H1 (cell line): ENCODE data around the gene ANKH. TPM values are rescaled to one million over a fixed set of nuclear protein-coding genes. Genes with fewer than 3 reads are reported as not detected.

Experiments
- CTCF ChIA-PET: fragments of 300-600 bp; sonication (Branson Sonifier 250); formaldehyde crosslinking; loops from one replicate; lab custom pipeline; 2021; ENCODE audit not compliant: partially characterized antibody; lab: Charles Lee
- POLR2A ChIA-PET: fragments of 300-600 bp; sonication (Branson Sonifier 250); formaldehyde crosslinking; loops from one replicate; lab custom pipeline; 2021; ENCODE audit warnings: inconsistent platforms; ENCODE audit not compliant: partially characterized antibody; lab: Charles Lee
- DNase-seq, 2 experiments: peaks; one replicate each; pipeline versions ENCODE4 v3.0.0 to v3.0.0-alpha.2; 2010 to 2022; ENCODE audit warnings: low spot score in 2 of 2, low read depth in 1 of 2, mixed read lengths in 1 of 2
- FAIRE-seq: peaks from 2 replicates; lab custom pipeline; 2011; peaks lifted over from hg19 to GRCh38; lab: Jason Lieb, UNC
- H2AFZ ChIP-seq: 2 replicates; pipeline ENCODE4 v1.8.1; 2012; ENCODE audit warnings: low read length, inconsistent platforms
- H2AK5ac ChIP-seq: 2 replicates; pipeline ENCODE4 v1.6.1; 2013; ENCODE audit warnings: low read depth, low read length
- H2BK120ac ChIP-seq: replicated peaks from 2 replicates; pipeline ENCODE3; 2013; ENCODE audit warnings: low read depth, low read length, inconsistent platforms
- H2BK12ac ChIP-seq: 2 replicates; pipeline ENCODE4 v1.6.1; 2013; ENCODE audit warnings: low read depth, low read length
- H2BK15ac ChIP-seq: 2 replicates; pipeline ENCODE4 v1.6.1; 2013; ENCODE audit warnings: low read length
- H2BK20ac ChIP-seq: 2 replicates; pipeline ENCODE4 v1.6.1; 2013; ENCODE audit warnings: low read length
- H2BK5ac ChIP-seq: 2 replicates; pipeline ENCODE4 v1.6.1; 2013; ENCODE audit warnings: low read depth, low read length
- H3K14ac ChIP-seq: 2 replicates; pipeline ENCODE4 v1.6.1; 2013; ENCODE audit warnings: inconsistent platforms; ENCODE audit not compliant: insufficient read length
- H3K18ac ChIP-seq: 2 replicates; pipeline ENCODE4 v1.6.1; 2013; ENCODE audit warnings: low read length; ENCODE audit errors: extremely low read depth
- H3K23ac ChIP-seq: 2 replicates; pipeline ENCODE4 v1.6.1; 2013; ENCODE audit warnings: inconsistent platforms; ENCODE audit not compliant: insufficient read length
- H3K23me2 ChIP-seq: 2 replicates; pipeline ENCODE4 v1.6.1; 2013; ENCODE audit warnings: low read depth, low read length
- H3K27ac ChIP-seq: 2 replicates; pipeline ENCODE4 v1.6.1; 2011; ENCODE audit warnings: low read depth, low read length, inconsistent platforms
- H3K27me3 ChIP-seq, 4 experiments: replicated peaks in 1 of 4; 1 replicate in 1 of 4; 2 replicates in 3 of 4; pipeline versions ENCODE4 v1.6.1 to v1.8.1; 2011 to 2013; ENCODE audit warnings: low read length in 3 of 4, mild to moderate bottlenecking in 3 of 4, inconsistent platforms in 2 of 4, mixed read lengths in 2 of 4, moderate library complexity in 1 of 4; ENCODE audit not compliant: control insufficient read depth in 3 of 4, insufficient read depth in 3 of 4; ENCODE audit errors: extremely low read depth in 1 of 4
- H3K36me3 ChIP-seq, 4 experiments: 2 replicates each; pipeline versions ENCODE4 v1.6.1 to v1.8.1; 2011 to 2013; ENCODE audit warnings: mild to moderate bottlenecking in 4 of 4, low read length in 3 of 4, moderate library complexity in 2 of 4, control low read depth in 1 of 4, inconsistent platforms in 1 of 4; ENCODE audit not compliant: insufficient read depth in 4 of 4, control insufficient read depth in 2 of 4
- H3K4ac ChIP-seq: replicated peaks from 2 replicates; pipeline ENCODE3; 2013; ENCODE audit warnings: low read length, low read depth, mixed read lengths, inconsistent platforms; ENCODE audit not compliant: insufficient read length
- H3K4me1 ChIP-seq, 4 experiments: replicated peaks in 1 of 4; 1 replicate in 1 of 4; 2 replicates in 3 of 4; pipeline versions ENCODE4 v1.6.1 to v1.8.1; 2011 to 2013; ENCODE audit warnings: low read length in 3 of 4, inconsistent platforms in 2 of 4, mixed read lengths in 1 of 4; ENCODE audit not compliant: insufficient read depth in 4 of 4, control insufficient read depth in 3 of 4
- H3K4me2 ChIP-seq, 2 experiments: 2 replicates each; pipeline versions ENCODE4 v1.6.1 to v1.8.1; 2011 to 2013; ENCODE audit warnings: low read depth in 2 of 2, low read length in 2 of 2, control low read depth in 1 of 2, inconsistent platforms in 1 of 2, mild to moderate bottlenecking in 1 of 2; ENCODE audit not compliant: insufficient read depth in 1 of 2
- H3K4me3 ChIP-seq, 4 experiments: fragments of 200-600, 300-600 bp in 1 of 4; sonication (generic), shearing (Covaris generic), sonication (Bioruptor Twin) in 1 of 4; 2 replicates each; pipeline versions ENCODE4 v1.5.1 to v1.8.1; 2011 to 2016; ENCODE audit warnings: low read length in 4 of 4, low read depth in 3 of 4, control low read depth in 2 of 4, inconsistent platforms in 2 of 4, mild to moderate bottlenecking in 2 of 4, mixed read lengths in 1 of 4, moderate library complexity in 1 of 4; ENCODE audit not compliant: insufficient read depth in 2 of 4; ENCODE audit errors: extremely low read depth in 1 of 4
- H3K56ac ChIP-seq: replicated peaks from 2 replicates; pipeline ENCODE3; 2013; ENCODE audit warnings: low read depth, mild to moderate bottlenecking, mixed read lengths, low read length, inconsistent platforms; ENCODE audit not compliant: insufficient read length
- H3K79me1 ChIP-seq: 2 replicates; pipeline ENCODE4 v1.6.1; 2013; ENCODE audit warnings: low read depth, low read length, control low read depth
- H3K79me2 ChIP-seq, 2 experiments: 2 replicates each; pipeline versions ENCODE4 v1.6.1 to v1.8.1; 2012 to 2013; ENCODE audit warnings: low read length in 2 of 2, mild to moderate bottlenecking in 2 of 2, inconsistent platforms in 1 of 2; ENCODE audit not compliant: insufficient read depth in 2 of 2, control insufficient read depth in 1 of 2
- H3K9ac ChIP-seq, 4 experiments: replicated peaks in 1 of 4; 1 replicate in 1 of 4; 2 replicates in 3 of 4; pipeline versions ENCODE4 v1.6.1 to v1.8.1; 2011 to 2013; ENCODE audit warnings: low read depth in 3 of 4, low read length in 3 of 4, control low read depth in 2 of 4, mild to moderate bottlenecking in 2 of 4, moderate library complexity in 2 of 4, inconsistent platforms in 1 of 4; ENCODE audit errors: extremely low read depth in 1 of 4
- H3K9me3 ChIP-seq, 2 experiments: 2 replicates each; pipeline versions ENCODE4 v1.6.1 to v1.8.1; 2012 to 2013; ENCODE audit warnings: mild to moderate bottlenecking in 2 of 2, moderate library complexity in 2 of 2, control low read depth in 1 of 2, inconsistent platforms in 1 of 2, low read depth in 1 of 2, low read length in 1 of 2, mixed read lengths in 1 of 2; ENCODE audit not compliant: insufficient read depth in 2 of 2
- H4K20me1 ChIP-seq, 2 experiments: replicated peaks in 1 of 2; 2 replicates each; pipeline versions ENCODE3 to v1.8.1; 2011 to 2013; ENCODE audit warnings: inconsistent platforms in 2 of 2, low read length in 2 of 2, mild to moderate bottlenecking in 1 of 2; ENCODE audit not compliant: insufficient read depth in 2 of 2, control insufficient read depth in 1 of 2
- H4K5ac ChIP-seq: 2 replicates; pipeline ENCODE4 v1.6.1; 2013; ENCODE audit warnings: low read length, low read depth, mixed read lengths, inconsistent platforms; ENCODE audit not compliant: insufficient read length
- H4K8ac ChIP-seq: 2 replicates; pipeline ENCODE4 v1.8.0; 2013; ENCODE audit warnings: mild to moderate bottlenecking, moderate library complexity, low read length, inconsistent platforms; ENCODE audit not compliant: insufficient read depth; ENCODE audit errors: extremely low read depth
- H4K91ac ChIP-seq: replicated peaks from 2 replicates; pipeline ENCODE3; 2013; ENCODE audit warnings: low read length, mixed read lengths, inconsistent platforms; ENCODE audit not compliant: insufficient read length
- BRCA1 ChIP-seq: IDR thresholded peaks from 2 replicates; pipeline ENCODE4 v1.6.1; 2012; ENCODE audit warnings: low read depth, low read length, improper control_type of control experiment
- CBX5 ChIP-seq: fragments of 300-800, 300-1000 bp; sonication (generic); IDR thresholded peaks from 2 replicates; pipeline ENCODE4 v1.7.1; 2016; ENCODE audit warnings: antibody characterized with exemption, low read length, low read depth
- CREB1 ChIP-seq: IDR thresholded peaks from 2 replicates; pipeline ENCODE4 v1.6.1; 2012; ENCODE audit warnings: inconsistent platforms
- EP300 ChIP-seq, 2 experiments: IDR thresholded peaks; 1 replicate in 1 of 2; 2 replicates in 1 of 2; pipeline ENCODE4 v1.6.1; 2011 to 2012; ENCODE audit warnings: low read depth in 2 of 2, low read length in 2 of 2, mild to moderate bottlenecking in 2 of 2, borderline replicate concordance in 1 of 2, inconsistent platforms in 1 of 2, moderate library complexity in 1 of 2
- EZH2 ChIP-seq: fragments of 200-600 bp; sonication (generic); IDR thresholded peaks from 2 replicates; pipeline ENCODE4 v1.7.1; 2012; ENCODE audit warnings: low read depth, mild to moderate bottlenecking, moderate library complexity, low read length, inconsistent platforms; ENCODE audit not compliant: severe bottlenecking
- FOSL1 ChIP-seq: IDR thresholded peaks from 2 replicates; pipeline ENCODE4 v1.6.1; 2011; ENCODE audit warnings: mild to moderate bottlenecking, low read depth, low read length, moderate library complexity; ENCODE audit not compliant: insufficient read depth
- GTF2F1 ChIP-seq: IDR thresholded peaks from 2 replicates; pipeline ENCODE4 v1.6.1; 2012; ENCODE audit warnings: low read depth, low read length, improper control_type of control experiment, borderline replicate concordance
- MAFK ChIP-seq: IDR thresholded peaks from 2 replicates; pipeline ENCODE4 v1.6.1; 2012; ENCODE audit warnings: low read depth, mild to moderate bottlenecking, improper control_type of control experiment, low read length
- PHF8 ChIP-seq: fragments of 200-600 bp; sonication (generic); conservative IDR thresholded peaks from 2 replicates; pipeline ENCODE4 v1.7.1; 2012; ENCODE audit warnings: low read depth, mild to moderate bottlenecking, inconsistent platforms, low read length, moderate library complexity
- POU5F1 ChIP-seq: IDR thresholded peaks from 2 replicates; pipeline ENCODE4 v1.6.1; 2011; ENCODE audit warnings: low read depth, mild to moderate bottlenecking, low read length, moderate library complexity
- RFX5 ChIP-seq: IDR thresholded peaks from 2 replicates; pipeline ENCODE4 v1.6.1; 2011; ENCODE audit warnings: low read depth, low read length, improper control_type of control experiment, borderline replicate concordance
- TAF7 ChIP-seq: optimal IDR thresholded peaks from 2 replicates; pipeline ENCODE3; 2011; ENCODE audit warnings: low read depth, mild to moderate bottlenecking, inconsistent platforms, low read length, moderate library complexity, borderline replicate concordance
- TEAD4 ChIP-seq: IDR thresholded peaks from 2 replicates; pipeline ENCODE4 v1.6.1; 2012; ENCODE audit warnings: low read depth, low read length, inconsistent platforms, mixed read lengths
- ZNF274 ChIP-seq: IDR thresholded peaks from 2 replicates; pipeline ENCODE4 v1.7.0; 2012; ENCODE audit warnings: low read length, borderline replicate concordance; ENCODE audit errors: extremely low read depth
- WGBS, 2 experiments: shearing (Covaris generic) in 1 of 2; methylation state at CpG; one replicate each; pipeline versions ENCODE4 v1.1.6 to v1.1.7; 2013 to 2015; ENCODE audit warnings: low lambda C conversion rate in 2 of 2, mixed read lengths in 2 of 2, inconsistent platforms in 1 of 2, low coverage in 1 of 2, missing lambda C conversion rate in 1 of 2; ENCODE audit not compliant: insufficient replicate concordance in 2 of 2, insufficient coverage in 1 of 2, insufficient read length in 1 of 2; ENCODE audit errors: extremely low coverage in 1 of 2, missing lambda C conversion rate in 1 of 2; 5-methylcytosine and 5-hydroxymethylcytosine counted together
- polyA plus RNA-seq, 7 experiments: library from polyadenylated mRNA; depleted of rRNA in 3 of 7; stranded (reverse) in 5 of 7; unstranded in 2 of 7; fragments of >200 nt in 5 of 7; fragments of 200-250 nt in 2 of 7; gene quantifications; 1 replicate in 5 of 7; 2 replicates in 1 of 7; 4 replicates in 1 of 7; pipeline versions ENCODE4 v1.2.1 to v1.2.3, GENCODE V29; 2011 to 2013; ENCODE audit warnings: missing spikeins in 2 of 7, mixed read lengths in 2 of 7
- total RNA-seq: library from RNA; stranded (reverse); fragmentation: NEBNext Ultra II Directional; extraction: Animal tissue kit (Norgen Biotek cat#: 25700); gene quantifications from 2 replicates; pipeline ENCODE4 v1.2.1, GENCODE V29; 2021

ANKH gene
- total and polyA plus RNA-seq, 2 of the 8 experiments (the other 6 are each of a cell fraction or from before 2014, with no cell fraction given) = 5.3 to 13.0 TPM

- Histone ChIP-seq H3K79me1 (peaks cover 5% of the 10 kb centered on the region; the same call in 1 of the 2 replicates), H2BK120ac (no peak overlapping the region), H2AK5ac (no peak overlapping the region), H4K20me1 (peaks cover 3 to 4% of the 10 kb centered on the region in 2 experiments), H2BK5ac (no peak overlapping the region), H3K4me1 (peaks cover 0 to 2% (median 0%) of the 10 kb centered on the region in 4 experiments; a peak in 2 of 7 replicates), H3K27ac (no peak overlapping the region), H3K4ac (no peak overlapping the region), H3K4me3 (no peak overlapping the region), H3K23ac (no peak overlapping the region), H2BK20ac (no peak overlapping the region), H3K4me2 (no peak overlapping the region), H4K8ac (no peak overlapping the region), H3K18ac (no peak overlapping the region), H3K9ac (no peak overlapping the region), H3K27me3 (no peaks in the 10 kb centered on the region), H2BK15ac (no peak overlapping the region), H3K23me2 (no peaks in the 10 kb centered on the region), H3K79me2 (peaks cover 0 to 21% of the 10 kb centered on the region in 2 experiments; a peak in 2 of 4 replicates), H2BK12ac (no peak overlapping the region), H3K56ac (no peak overlapping the region), H3K9me3 (no peaks in the 10 kb centered on the region), H4K91ac (no peak overlapping the region), H2AFZ (no peak overlapping the region), H3K36me3 (peaks cover 0 to 14% (median 7%) of the 10 kb centered on the region in 4 experiments; a peak in 6 of 8 replicates), H4K5ac (no peak overlapping the region), H3K14ac (no peak overlapping the region)
- TF ChIP-seq FOSL1 (no peak), CREB1 (no peak), TAF7 (no peak), RFX5 (no peak), TEAD4 (no peak), POU5F1 (no peak), BRCA1 (no peak), PHF8 (no peak), GTF2F1 (no peak), EZH2 (no peak), ZNF274 (no peak), MAFK (no peak), EP300 (IDR thresholded peaks at IDR 0.05; ENCODE audit: borderline replicate concordance in 1 of 2, low read depth in 2 of 2, low read length in 2 of 2) (no peak), CBX5 (no peak)
- FAIRE-seq (no peak), DNase-seq (no peak)
- ChIA-PET POLR2A (no interaction called here), CTCF (interaction anchor here (0.6 to 1.5 kb wide), 5 partner anchors 13 to 323 kb away, joined by 3 to 7 read pairs (median 3); no protein-coding TSS in a partner anchor)
- 100% methylated on average over 1 of the region's 1 CpG; no CpG with 5 or more reads in 1 of the 2 experiments for WGBS, 2 experiments
Observed at GRCh38 chr5:14679595-14679994, 192.0 kb downstream of the ANKH start.
